HepG2 (cell line): ENCODE data around the gene HOXA4. TPM values are rescaled to one million over a fixed set of nuclear protein-coding genes. Genes with fewer than 3 reads are reported as not detected.

Source experiments
- ADNP ChIP-seq: sonication (generic); formaldehyde crosslinking; IDR thresholded peaks from 2 replicates; pipeline ENCODE4 v1.4.0; 2020; ENCODE audit warnings: missing genetic modification reagents
- FOXO1 ChIP-seq: sonication (generic); formaldehyde crosslinking; IDR thresholded peaks from 2 replicates; pipeline ENCODE4 v1.4.0; 2020; ENCODE audit warnings: missing genetic modification reagents
- KLF9 ChIP-seq: IDR thresholded peaks from 2 replicates; pipeline ENCODE4 v1.6.1; 2016; ENCODE audit warnings: low read depth
- MAFG ChIP-seq: sonication (generic); formaldehyde crosslinking; IDR thresholded peaks from 2 replicates; pipeline ENCODE4 v1.5.1; 2020; ENCODE audit warnings: mild to moderate bottlenecking, missing genetic modification reagents
- MXI1 ChIP-seq: IDR thresholded peaks from 3 replicates; pipeline ENCODE4 v1.6.1; 2012; ENCODE audit warnings: low read depth, low read length, inconsistent platforms, borderline replicate concordance
- PHF21A ChIP-seq: sonication (generic); formaldehyde crosslinking; IDR thresholded peaks from 2 replicates; pipeline ENCODE4 v1.5.0; 2020; ENCODE audit warnings: mild to moderate bottlenecking, missing genetic modification reagents
- REL ChIP-seq: sonication (generic); formaldehyde crosslinking; conservative IDR thresholded peaks from 2 replicates; pipeline ENCODE4 v1.8.0; 2022; ENCODE audit warnings: mild to moderate bottlenecking, missing genetic modification reagents, moderate library complexity
- SAFB2 ChIP-seq: sonication (generic); formaldehyde crosslinking; IDR thresholded peaks from 2 replicates; pipeline ENCODE4 v1.5.1; 2020; ENCODE audit warnings: missing genetic modification reagents, low read depth, mild to moderate bottlenecking, borderline replicate concordance
- SSRP1 ChIP-seq: IDR thresholded peaks from 2 replicates; pipeline ENCODE4 v1.6.1; 2016; ENCODE audit warnings: control low read depth
- ZKSCAN5 ChIP-seq: sonication (generic); formaldehyde crosslinking; IDR thresholded peaks from 2 replicates; pipeline ENCODE4 v1.5.1; 2020; ENCODE audit warnings: mild to moderate bottlenecking, missing genetic modification reagents
- ZNF143 ChIP-seq: sonication (generic); formaldehyde crosslinking; IDR thresholded peaks from 2 replicates; pipeline ENCODE4 v1.4.0; 2020; ENCODE audit warnings: missing genetic modification reagents
- ZNF292 ChIP-seq: sonication (generic); formaldehyde crosslinking; IDR thresholded peaks from 2 replicates; pipeline ENCODE4 v1.8.1; 2022; ENCODE audit warnings: mild to moderate bottlenecking, low read depth, missing genetic modification reagents, borderline replicate concordance
- ZNF317 ChIP-seq: sonication (generic); formaldehyde crosslinking; IDR thresholded peaks from 2 replicates; pipeline ENCODE4 v1.5.0; 2020; ENCODE audit warnings: mild to moderate bottlenecking, missing genetic modification reagents
- ZNF33A ChIP-seq: sonication (generic); formaldehyde crosslinking; IDR thresholded peaks from 2 replicates; pipeline ENCODE4 v1.5.1; 2020; ENCODE audit warnings: missing genetic modification reagents, mild to moderate bottlenecking, moderate library complexity, borderline replicate concordance
- ZNF660 ChIP-seq: sonication (generic); formaldehyde crosslinking; IDR thresholded peaks from 2 replicates; pipeline ENCODE4 v1.5.1; 2020; ENCODE audit warnings: mild to moderate bottlenecking, low read depth, missing genetic modification reagents, borderline replicate concordance
- ZNF724P ChIP-seq: sonication (generic); formaldehyde crosslinking; IDR thresholded peaks from 2 replicates; pipeline ENCODE4 v1.8.0; 2022; ENCODE audit warnings: missing genetic modification reagents, borderline replicate concordance
- ZNF747 ChIP-seq: sonication (generic); formaldehyde crosslinking; IDR thresholded peaks from 2 replicates; pipeline ENCODE4 v1.8.1; 2023; ENCODE audit warnings: missing genetic modification reagents, mild to moderate bottlenecking, borderline replicate concordance
- polyA plus RNA-seq, 8 experiments: library from polyadenylated mRNA; depleted of rRNA in 3 of 8; stranded (reverse) in 7 of 8; unstranded in 1 of 8; fragments of >200 nt; fragmentation: Illumina TruSeq in 4 of 8; extraction: Trizol in 4 of 8; gene quantifications; 2 replicates each; pipeline versions ENCODE4 v1.2.1 to v1.2.3, GENCODE V29; 2011 to 2016; ENCODE audit warnings: low read depth in 4 of 8, missing spikeins in 1 of 8, mixed read lengths in 1 of 8; ENCODE audit not compliant: insufficient read depth in 1 of 8
- total RNA-seq, 5 experiments: library from RNA; depleted of rRNA; stranded (reverse); fragments of >200 nt; fragmentation: Illumina TruSeq; extraction: Trizol; gene quantifications; 2 replicates each; pipeline ENCODE4 v1.2.3, GENCODE V29; 2016; ENCODE audit warnings: low read depth in 1 of 5
- TF ChIP-seq, protein P1 (sequence below): IDR thresholded peaks from 2 replicates; pipeline ENCODE4 v1.6.1; 2018; ENCODE audit warnings: missing genetic modification reagents, mild to moderate bottlenecking, missing compliant biosample characterization
- TF ChIP-seq, protein P2 (sequence below): sonication (generic); formaldehyde crosslinking; IDR thresholded peaks from 2 replicates; pipeline ENCODE4 v1.4.0; 2020; ENCODE audit warnings: missing genetic modification reagents, borderline replicate concordance
- TF ChIP-seq, protein P3 (sequence below): sonication (generic); formaldehyde crosslinking; IDR thresholded peaks from 2 replicates; pipeline ENCODE4 v1.4.0; 2020; ENCODE audit warnings: mild to moderate bottlenecking, missing genetic modification reagents
- TF ChIP-seq, protein P4 (sequence below): IDR thresholded peaks from 2 replicates; pipeline ENCODE4 v1.6.1; 2016; ENCODE audit warnings: low read depth
- TF ChIP-seq, protein P5 (sequence below): sonication (generic); formaldehyde crosslinking; IDR thresholded peaks from 2 replicates; pipeline ENCODE4; 2020; ENCODE audit warnings: missing genetic modification reagents, mild to moderate bottlenecking, borderline replicate concordance
- TF ChIP-seq, protein P6 (sequence below): sonication (generic); formaldehyde crosslinking; IDR thresholded peaks from 2 replicates; pipeline ENCODE4 v1.8.1; 2023; ENCODE audit warnings: mild to moderate bottlenecking, missing genetic modification reagents, borderline replicate concordance

HOXA4 gene
- total and polyA plus RNA-seq, 2 of the 13 experiments (the other 11 are each of a cell fraction or from before 2014, with no cell fraction given): 2.4 to 5.4 TPM

DNA sequence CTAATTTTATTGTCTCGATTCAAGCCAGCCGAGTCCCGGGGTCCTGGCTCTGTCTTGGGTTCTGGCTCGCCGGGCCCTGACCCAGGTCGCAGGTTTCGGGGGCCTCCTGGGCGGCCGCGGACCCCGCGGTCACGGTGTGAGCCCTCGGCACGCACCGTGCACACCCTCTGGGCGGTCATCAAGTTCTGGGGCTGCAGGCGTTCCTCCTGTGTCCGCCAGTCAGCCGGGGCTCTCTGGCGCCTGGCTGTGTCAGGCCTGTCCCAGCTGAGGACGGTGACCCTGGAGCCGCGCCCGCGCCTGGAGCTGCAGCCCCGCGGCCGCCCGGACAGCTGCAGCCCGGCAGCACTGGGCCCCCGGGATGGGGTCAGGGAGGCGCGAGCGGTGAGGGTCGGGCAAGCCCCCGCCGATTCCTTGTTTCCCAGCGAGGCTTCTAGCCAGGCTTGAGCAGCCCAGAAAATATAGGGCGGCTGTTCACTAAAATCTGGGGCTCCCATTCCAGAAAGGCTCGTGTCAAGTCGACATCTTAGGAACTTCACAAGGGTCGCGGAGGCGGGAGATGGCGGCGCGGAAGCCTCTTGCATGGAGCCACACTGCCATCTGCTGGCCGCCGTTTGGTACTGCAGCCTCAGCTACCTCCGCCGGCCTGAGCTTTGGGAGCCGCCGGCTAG lies 30.1 kb upstream of the HOXA4 start (continued):
- TF ChIP-seq, protein P1, sequence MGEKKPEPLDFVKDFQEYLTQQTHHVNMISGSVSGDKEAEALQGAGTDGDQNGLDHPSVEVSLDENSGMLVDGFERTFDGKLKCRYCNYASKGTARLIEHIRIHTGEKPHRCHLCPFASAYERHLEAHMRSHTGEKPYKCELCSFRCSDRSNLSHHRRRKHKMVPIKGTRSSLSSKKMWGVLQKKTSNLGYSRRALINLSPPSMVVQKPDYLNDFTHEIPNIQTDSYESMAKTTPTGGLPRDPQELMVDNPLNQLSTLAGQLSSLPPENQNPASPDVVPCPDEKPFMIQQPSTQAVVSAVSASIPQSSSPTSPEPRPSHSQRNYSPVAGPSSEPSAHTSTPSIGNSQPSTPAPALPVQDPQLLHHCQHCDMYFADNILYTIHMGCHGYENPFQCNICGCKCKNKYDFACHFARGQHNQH (CRISPR knock-in tag): no peak
- TF ChIP-seq ADNP (CRISPR knock-in tag) (no peak), ZNF724P (CRISPR knock-in tag) (no peak; the same call in 1 of the 2 replicates), ZNF660 (CRISPR knock-in tag) (no peak), MXI1 (no peak), SAFB2 (CRISPR knock-in tag) (no peak), FOXO1 (CRISPR knock-in tag) (no peak), KLF9 (CRISPR knock-in tag) (no peak), ZNF143 (CRISPR knock-in tag) (no peak), SSRP1 (CRISPR knock-in tag) (no peak), ZNF33A (CRISPR knock-in tag) (no peak), ZNF317 (no peak), ZKSCAN5 (CRISPR knock-in tag) (no peak), ZNF292 (CRISPR knock-in tag) (no peak), PHF21A (CRISPR knock-in tag) (peak; percentile 70; the same call in 1 of the 2 replicates), REL (CRISPR knock-in tag) (no peak), MAFG (CRISPR knock-in tag) (no peak), ZNF747 (CRISPR knock-in tag) (peak; percentile 19; the same call in 1 of the 2 replicates)
- TF ChIP-seq, protein P2, sequence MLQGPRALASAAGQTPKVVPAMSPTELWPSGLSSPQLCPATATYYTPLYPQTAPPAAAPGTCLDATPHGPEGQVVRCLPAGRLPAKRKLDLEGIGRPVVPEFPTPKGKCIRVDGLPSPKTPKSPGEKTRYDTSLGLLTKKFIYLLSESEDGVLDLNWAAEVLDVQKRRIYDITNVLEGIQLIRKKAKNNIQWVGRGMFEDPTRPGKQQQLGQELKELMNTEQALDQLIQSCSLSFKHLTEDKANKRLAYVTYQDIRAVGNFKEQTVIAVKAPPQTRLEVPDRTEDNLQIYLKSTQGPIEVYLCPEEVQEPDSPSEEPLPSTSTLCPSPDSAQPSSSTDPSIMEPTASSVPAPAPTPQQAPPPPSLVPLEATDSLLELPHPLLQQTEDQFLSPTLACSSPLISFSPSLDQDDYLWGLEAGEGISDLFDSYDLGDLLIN (CRISPR knock-in tag): no peak
- TF ChIP-seq, protein P3, sequence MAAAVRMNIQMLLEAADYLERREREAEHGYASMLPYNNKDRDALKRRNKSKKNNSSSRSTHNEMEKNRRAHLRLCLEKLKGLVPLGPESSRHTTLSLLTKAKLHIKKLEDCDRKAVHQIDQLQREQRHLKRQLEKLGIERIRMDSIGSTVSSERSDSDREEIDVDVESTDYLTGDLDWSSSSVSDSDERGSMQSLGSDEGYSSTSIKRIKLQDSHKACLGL (CRISPR knock-in tag): no peak
- TF ChIP-seq, protein P4, sequence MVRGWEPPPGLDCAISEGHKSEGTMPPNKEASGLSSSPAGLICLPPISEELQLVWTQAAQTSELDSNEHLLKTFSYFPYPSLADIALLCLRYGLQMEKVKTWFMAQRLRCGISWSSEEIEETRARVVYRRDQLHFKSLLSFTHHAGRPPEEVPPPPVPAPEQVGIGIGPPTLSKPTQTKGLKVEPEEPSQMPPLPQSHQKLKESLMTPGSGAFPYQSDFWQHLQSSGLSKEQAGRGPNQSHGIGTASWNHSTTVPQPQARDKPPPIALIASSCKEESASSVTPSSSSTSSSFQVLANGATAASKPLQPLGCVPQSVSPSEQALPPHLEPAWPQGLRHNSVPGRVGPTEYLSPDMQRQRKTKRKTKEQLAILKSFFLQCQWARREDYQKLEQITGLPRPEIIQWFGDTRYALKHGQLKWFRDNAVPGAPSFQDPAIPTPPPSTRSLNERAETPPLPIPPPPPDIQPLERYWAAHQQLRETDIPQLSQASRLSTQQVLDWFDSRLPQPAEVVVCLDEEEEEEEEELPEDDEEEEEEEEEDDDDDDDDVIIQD: no peak
- TF ChIP-seq, protein P5, sequence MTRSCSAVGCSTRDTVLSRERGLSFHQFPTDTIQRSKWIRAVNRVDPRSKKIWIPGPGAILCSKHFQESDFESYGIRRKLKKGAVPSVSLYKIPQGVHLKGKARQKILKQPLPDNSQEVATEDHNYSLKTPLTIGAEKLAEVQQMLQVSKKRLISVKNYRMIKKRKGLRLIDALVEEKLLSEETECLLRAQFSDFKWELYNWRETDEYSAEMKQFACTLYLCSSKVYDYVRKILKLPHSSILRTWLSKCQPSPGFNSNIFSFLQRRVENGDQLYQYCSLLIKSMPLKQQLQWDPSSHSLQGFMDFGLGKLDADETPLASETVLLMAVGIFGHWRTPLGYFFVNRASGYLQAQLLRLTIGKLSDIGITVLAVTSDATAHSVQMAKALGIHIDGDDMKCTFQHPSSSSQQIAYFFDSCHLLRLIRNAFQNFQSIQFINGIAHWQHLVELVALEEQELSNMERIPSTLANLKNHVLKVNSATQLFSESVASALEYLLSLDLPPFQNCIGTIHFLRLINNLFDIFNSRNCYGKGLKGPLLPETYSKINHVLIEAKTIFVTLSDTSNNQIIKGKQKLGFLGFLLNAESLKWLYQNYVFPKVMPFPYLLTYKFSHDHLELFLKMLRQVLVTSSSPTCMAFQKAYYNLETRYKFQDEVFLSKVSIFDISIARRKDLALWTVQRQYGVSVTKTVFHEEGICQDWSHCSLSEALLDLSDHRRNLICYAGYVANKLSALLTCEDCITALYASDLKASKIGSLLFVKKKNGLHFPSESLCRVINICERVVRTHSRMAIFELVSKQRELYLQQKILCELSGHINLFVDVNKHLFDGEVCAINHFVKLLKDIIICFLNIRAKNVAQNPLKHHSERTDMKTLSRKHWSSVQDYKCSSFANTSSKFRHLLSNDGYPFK: no peak
- TF ChIP-seq, protein P6, sequence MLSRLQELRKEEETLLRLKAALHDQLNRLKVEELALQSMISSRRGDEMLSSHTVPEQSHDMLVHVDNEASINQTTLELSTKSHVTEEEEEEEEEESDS: no peak
